H9 (cell line): ENCODE data around the gene APP. TPM values are rescaled to one million over a fixed set of nuclear protein-coding genes. Genes with fewer than 3 reads are reported as not detected.

Experiments used
- DNase-seq: peaks from one replicate; pipeline ENCODE4 v3.0.0-alpha.2; 2017
- H2AFZ ChIP-seq: one replicate; pipeline ENCODE4 v1.6.1; 2013; ENCODE audit warnings: mild to moderate bottlenecking, low read length, control low read depth, moderate library complexity
- H2AK5ac ChIP-seq: 2 replicates; pipeline ENCODE4 v1.6.1; 2013; ENCODE audit warnings: low read length, control low read depth, mixed read lengths; ENCODE audit not compliant: insufficient read length
- H2BK120ac ChIP-seq: one replicate; pipeline ENCODE4 v1.6.1; 2013; ENCODE audit warnings: low read depth, mild to moderate bottlenecking, low read length, control low read depth, inconsistent platforms; ENCODE audit not compliant: poor library complexity, severe bottlenecking
- H2BK12ac ChIP-seq: 2 replicates; pipeline ENCODE4 v1.6.1; 2013; ENCODE audit warnings: low read length, control low read depth, mixed read lengths, low read depth; ENCODE audit not compliant: insufficient read length
- H2BK15ac ChIP-seq: 2 replicates; pipeline ENCODE4 v1.6.1; 2013; ENCODE audit warnings: low read depth, low read length, control low read depth
- H2BK20ac ChIP-seq: one replicate; pipeline ENCODE4 v1.6.1; 2013; ENCODE audit warnings: low read depth, mild to moderate bottlenecking, low read length, control low read depth, inconsistent platforms; ENCODE audit not compliant: poor library complexity, severe bottlenecking
- H2BK5ac ChIP-seq: 2 replicates; pipeline ENCODE4 v1.6.1; 2013; ENCODE audit warnings: low read length, control low read depth, mixed read lengths; ENCODE audit not compliant: insufficient read length
- H3K14ac ChIP-seq: 2 replicates; pipeline ENCODE4 v1.6.1; 2013; ENCODE audit warnings: low read length, control low read depth; ENCODE audit not compliant: insufficient read depth
- H3K18ac ChIP-seq: 2 replicates; pipeline ENCODE4 v1.6.1; 2013; ENCODE audit warnings: low read depth, mild to moderate bottlenecking, mixed read lengths, low read length, control low read depth; ENCODE audit not compliant: insufficient read length
- H3K23ac ChIP-seq: 2 replicates; pipeline ENCODE4 v1.6.1; 2013; ENCODE audit warnings: low read length, control low read depth, mixed read lengths, low read depth; ENCODE audit not compliant: insufficient read length
- H3K23me2 ChIP-seq: 2 replicates; pipeline ENCODE4 v1.6.1; 2013; ENCODE audit warnings: low read depth, mild to moderate bottlenecking, mixed read lengths, low read length, control low read depth; ENCODE audit not compliant: insufficient read length, poor library complexity, severe bottlenecking
- H3K27ac ChIP-seq: 2 replicates; pipeline ENCODE4 v1.5.1; 2013; ENCODE audit warnings: low read length, control low read depth, mixed read lengths, low read depth; ENCODE audit not compliant: insufficient read length
- H3K27me3 ChIP-seq: 2 replicates; pipeline ENCODE4 v1.6.1; 2013; ENCODE audit warnings: low read length, control low read depth, inconsistent platforms; ENCODE audit not compliant: insufficient read depth
- H3K4ac ChIP-seq: 2 replicates; pipeline ENCODE4 v1.6.1; 2013; ENCODE audit warnings: low read depth, mild to moderate bottlenecking, control low read depth, inconsistent platforms, low read length, moderate library complexity
- H3K4me1 ChIP-seq: 2 replicates; pipeline ENCODE4 v1.6.1; 2013; ENCODE audit warnings: low read length, control low read depth, inconsistent platforms; ENCODE audit not compliant: insufficient read depth
- H3K4me2 ChIP-seq: 2 replicates; pipeline ENCODE4 v1.6.1; 2013; ENCODE audit warnings: low read length, control low read depth, mixed read lengths; ENCODE audit not compliant: insufficient read length, insufficient read depth
- H3K56ac ChIP-seq: 2 replicates; pipeline ENCODE4 v1.6.1; 2013; ENCODE audit warnings: low read depth, mild to moderate bottlenecking, mixed read lengths, low read length, control low read depth; ENCODE audit not compliant: insufficient read length
- H3K79me1 ChIP-seq: 2 replicates; pipeline ENCODE4 v1.6.1; 2013; ENCODE audit warnings: low read depth, mild to moderate bottlenecking, moderate library complexity, low read length, control low read depth, inconsistent platforms; ENCODE audit not compliant: insufficient read depth, poor library complexity, severe bottlenecking
- H3K79me2 ChIP-seq: 2 replicates; pipeline ENCODE4 v1.6.1; 2013; ENCODE audit warnings: low read length, control low read depth, inconsistent platforms; ENCODE audit not compliant: insufficient read depth
- H3K9ac ChIP-seq: 2 replicates; pipeline ENCODE4 v1.6.1; 2013; ENCODE audit warnings: low read length, control low read depth, mixed read lengths; ENCODE audit not compliant: insufficient read length; ENCODE audit errors: extremely low read depth
- H3K9me3 ChIP-seq: one replicate; pipeline ENCODE4 v1.6.1; 2013; ENCODE audit warnings: low read depth, low read length, inconsistent platforms; ENCODE audit not compliant: control insufficient read depth
- H3T11ph ChIP-seq: one replicate; pipeline ENCODE4 v1.6.1; 2013; ENCODE audit warnings: mild to moderate bottlenecking, low read length, control low read depth, inconsistent platforms
- H4K20me1 ChIP-seq: one replicate; pipeline ENCODE4 v1.6.1; 2013; ENCODE audit not compliant: control insufficient read depth, insufficient read length, insufficient read depth
- H4K5ac ChIP-seq: 2 replicates; pipeline ENCODE4 v1.6.1; 2013; ENCODE audit warnings: low read depth, mild to moderate bottlenecking, mixed read lengths, low read length, control low read depth; ENCODE audit not compliant: insufficient read length
- H4K8ac ChIP-seq: replicated peaks from 2 replicates; pipeline ENCODE4 v1.6.1; 2013; ENCODE audit warnings: low read length, control low read depth, mixed read lengths, low read depth; ENCODE audit not compliant: insufficient read length
- H4K91ac ChIP-seq: 2 replicates; pipeline ENCODE4 v1.6.1; 2013; ENCODE audit warnings: low read depth, mild to moderate bottlenecking, moderate library complexity, mixed read lengths, low read length, control low read depth; ENCODE audit not compliant: insufficient read length
- H3K27ac Mint-ChIP-seq, 3 experiments: 2 replicates in 2 of 3; 3 replicates in 1 of 3; pipeline ENCODE4 v1.8.0; 2020 to 2021; ENCODE audit warnings: mixed read lengths in 3 of 3, mild to moderate bottlenecking in 1 of 3, moderate library complexity in 1 of 3
- H3K27me3 Mint-ChIP-seq: 2 replicates; pipeline ENCODE4 v1.8.0; 2021; ENCODE audit warnings: low read depth, mild to moderate bottlenecking, moderate library complexity, mixed read lengths
- H3K36me3 Mint-ChIP-seq, 3 experiments: 2 replicates in 2 of 3; 3 replicates in 1 of 3; pipeline ENCODE4 v1.8.0; 2020 to 2021; ENCODE audit warnings: low read depth in 3 of 3, mixed read lengths in 3 of 3; ENCODE audit not compliant: insufficient read depth in 1 of 3
- H3K4me1 Mint-ChIP-seq, 2 experiments: 2 replicates each; pipeline ENCODE4 v1.8.0; 2020; ENCODE audit warnings: mixed read lengths in 2 of 2
- H3K4me3 Mint-ChIP-seq, 2 experiments: 2 replicates in 1 of 2; 3 replicates in 1 of 2; pipeline ENCODE4 v1.8.0; 2020 to 2021; ENCODE audit warnings: mild to moderate bottlenecking in 2 of 2, mixed read lengths in 2 of 2, moderate library complexity in 1 of 2
- H3K9me3 Mint-ChIP-seq, 2 experiments: 2 replicates in 1 of 2; 3 replicates in 1 of 2; pipeline ENCODE4 v1.8.0; 2020; ENCODE audit warnings: mild to moderate bottlenecking in 2 of 2, mixed read lengths in 2 of 2, moderate library complexity in 1 of 2
- CTCF ChIP-seq: fragments of 200-600 bp; sonication (generic); conservative IDR thresholded peaks from 3 replicates; pipeline ENCODE4 v1.8.0; 2021; ENCODE audit warnings: antibody characterized with exemption, mild to moderate bottlenecking
- WGBS: extraction: QIAGEN DNeasy Blood & Tissue Kit; methylation state at CpG from one replicate; pipeline ENCODE4 v1.1.7; 2013; ENCODE audit warnings: missing lambda C conversion rate, low lambda C conversion rate, mixed read lengths; ENCODE audit not compliant: insufficient read length; ENCODE audit errors: extremely low coverage; 5-methylcytosine and 5-hydroxymethylcytosine counted together
- total RNA-seq: library from RNA; stranded (reverse); gene quantifications from 2 replicates; pipeline ENCODE4 v1.2.1, GENCODE V29; 2021

Gene APP
- total RNA-seq, 1 experiment from 2014 or later, result 380 TPM

- Histone ChIP-seq H2BK12ac (no peak overlapping the region), H3K23ac (no peak overlapping the region), H2BK20ac (no peak overlapping the region), H3K4me2 (no peak overlapping the region), H3K27ac (no peak overlapping the region), H3T11ph (no peak overlapping the region), H3K18ac (no peak overlapping the region), H2BK15ac (no peak overlapping the region), H3K4ac (no peak overlapping the region), H2BK5ac (no peak overlapping the region), H3K9me3 (no peaks in the 10 kb centered on the region), H3K23me2 (no peaks in the 10 kb centered on the region), H3K4me1 (no peaks in the 10 kb centered on the region; the same call in 1 of the 2 replicates), H2AK5ac (no peak overlapping the region), H3K9ac (no peak overlapping the region), H3K79me1 (no peaks in the 10 kb centered on the region), H4K8ac (no peak overlapping the region), H4K20me1 (no peaks in the 10 kb centered on the region), H2BK120ac (no peak overlapping the region), H4K5ac (no peak overlapping the region), H2AFZ (no peak overlapping the region), H3K56ac (no peak overlapping the region), H4K91ac (no peak overlapping the region), H3K27me3 (no peaks in the 10 kb centered on the region), H3K79me2 (no peaks in the 10 kb centered on the region), H3K14ac (no peak overlapping the region)
- Mint-ChIP-seq H3K27ac (peak overlapping the region in 1 of 3 experiments; percentile 20; a peak in 2 of 7 replicates), H3K36me3 (peaks cover 34 to 64% (median 36%) of the 10 kb centered on the region in 3 experiments), H3K4me1 (peaks cover 0 to 3% of the 10 kb centered on the region in 2 experiments; a peak in 1 of 4 replicates), H3K9me3 (no peaks in the 10 kb centered on the region; a peak in 2 of 5 replicates), H3K27me3 (no peaks in the 10 kb centered on the region), H3K4me3 (no peak overlapping the region)
- DNase-seq, result no peak
- no CpG with 5 or more reads among the region's 4 CpGs for WGBS
- TF ChIP-seq CTCF, result no peak
These were observed 274.0 kb downstream of the APP start for GRCh38 chr21:25896501-25897056.
